Measurements from ENCODE around the gene PAQR8.

The PAQR8 gene, protein sequence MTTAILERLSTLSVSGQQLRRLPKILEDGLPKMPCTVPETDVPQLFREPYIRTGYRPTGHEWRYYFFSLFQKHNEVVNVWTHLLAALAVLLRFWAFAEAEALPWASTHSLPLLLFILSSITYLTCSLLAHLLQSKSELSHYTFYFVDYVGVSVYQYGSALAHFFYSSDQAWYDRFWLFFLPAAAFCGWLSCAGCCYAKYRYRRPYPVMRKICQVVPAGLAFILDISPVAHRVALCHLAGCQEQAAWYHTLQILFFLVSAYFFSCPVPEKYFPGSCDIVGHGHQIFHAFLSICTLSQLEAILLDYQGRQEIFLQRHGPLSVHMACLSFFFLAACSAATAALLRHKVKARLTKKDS

DNA sequence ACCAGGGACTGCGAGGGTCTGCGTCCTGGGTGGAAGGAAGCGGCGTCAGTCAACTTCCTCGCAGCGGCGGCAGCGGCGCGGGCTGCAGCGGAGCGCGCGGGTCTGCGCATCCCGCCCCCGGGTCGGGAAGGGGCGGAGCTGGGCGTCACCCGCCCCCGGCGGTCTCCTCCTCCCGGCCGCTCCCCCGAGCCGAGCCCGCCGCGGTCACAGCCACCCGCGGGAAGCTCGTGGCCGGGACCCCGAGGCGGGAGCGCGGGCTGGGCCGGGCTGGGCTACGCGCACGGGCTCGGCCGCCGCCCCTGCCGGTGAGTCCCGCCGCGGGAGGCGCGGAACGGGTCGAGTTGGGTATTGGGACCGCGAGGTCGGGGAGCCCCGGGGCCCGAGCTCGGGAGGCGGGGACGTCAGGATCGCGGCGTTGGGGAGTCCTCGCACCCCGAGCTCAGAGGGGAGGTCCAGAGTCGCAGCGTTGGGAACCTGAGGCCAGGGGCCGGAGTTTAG, at the start of gene PAQR8:
PAQR8 (plus strand) TSS at position 207 of the 498 bp plus-strand sequence. CDS start 41,063 bp downstream, outside the sequence.
- peak; percentile 63 for DNase-seq (ENCODE audit: low read depth)

DNA sequence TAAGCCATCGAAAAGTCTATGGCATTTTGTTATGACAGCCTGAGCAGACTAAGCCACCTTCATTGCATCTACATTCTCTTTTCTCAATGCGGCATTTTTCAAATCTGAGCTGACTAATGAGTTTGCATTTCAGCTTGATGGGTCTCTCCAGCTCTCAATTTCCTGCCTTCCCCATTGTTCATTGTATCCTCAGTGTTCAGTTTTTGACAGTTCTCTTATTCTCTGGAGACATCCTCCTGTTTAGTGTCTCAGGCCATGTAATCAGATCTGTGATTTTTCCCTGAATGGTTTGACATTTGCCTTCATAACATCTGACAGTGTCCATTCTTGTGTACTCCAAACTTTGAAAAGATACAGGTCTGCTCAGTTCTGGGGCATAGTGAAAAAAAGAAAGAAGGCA, 49.5 kb upstream of the PAQR8 start:
- no peak for DNase-seq (ENCODE audit: low read depth)

DNA sequence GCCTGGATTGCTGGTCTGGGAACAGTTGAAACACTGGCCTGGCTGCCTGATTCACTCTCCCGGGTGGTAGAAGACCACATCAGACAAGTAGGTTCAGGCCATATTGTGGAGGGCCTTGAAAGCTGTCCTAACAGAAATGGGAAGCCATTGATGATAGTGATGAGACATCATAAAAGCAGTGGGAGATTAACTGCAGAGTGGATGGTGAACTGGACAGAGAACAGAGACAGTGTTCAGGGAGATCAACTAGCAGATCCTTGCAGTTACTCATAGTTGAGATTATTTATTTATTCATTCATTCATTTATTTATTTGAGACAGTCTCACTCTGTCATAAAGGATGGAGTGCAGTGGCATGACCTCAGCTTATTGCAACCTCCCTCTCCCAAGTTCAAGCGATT, 47.2 kb upstream of the PAQR8 start:
- no peak for DNase-seq (ENCODE audit: low read depth)

DNA sequence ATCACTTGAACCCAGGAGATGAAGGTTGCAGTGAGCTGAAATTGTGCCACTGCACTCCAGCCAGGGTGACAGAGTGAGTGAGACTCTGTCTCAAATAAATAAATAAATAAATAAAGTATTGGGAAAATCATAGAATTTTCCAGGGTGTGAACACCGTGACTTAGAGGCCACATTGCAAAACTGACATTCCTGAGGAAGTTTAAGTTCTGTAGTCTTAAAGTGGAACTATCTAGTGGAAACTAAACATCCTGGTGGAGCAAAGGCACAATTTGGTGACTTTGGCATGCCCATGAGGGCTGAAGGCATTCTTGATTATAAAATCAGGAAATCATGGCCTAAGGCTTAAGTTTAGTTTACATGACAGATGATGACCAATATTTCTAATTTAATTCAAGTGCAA, 44.7 kb upstream of the PAQR8 start:
- no peak for DNase-seq (ENCODE audit: low read depth)

DNA sequence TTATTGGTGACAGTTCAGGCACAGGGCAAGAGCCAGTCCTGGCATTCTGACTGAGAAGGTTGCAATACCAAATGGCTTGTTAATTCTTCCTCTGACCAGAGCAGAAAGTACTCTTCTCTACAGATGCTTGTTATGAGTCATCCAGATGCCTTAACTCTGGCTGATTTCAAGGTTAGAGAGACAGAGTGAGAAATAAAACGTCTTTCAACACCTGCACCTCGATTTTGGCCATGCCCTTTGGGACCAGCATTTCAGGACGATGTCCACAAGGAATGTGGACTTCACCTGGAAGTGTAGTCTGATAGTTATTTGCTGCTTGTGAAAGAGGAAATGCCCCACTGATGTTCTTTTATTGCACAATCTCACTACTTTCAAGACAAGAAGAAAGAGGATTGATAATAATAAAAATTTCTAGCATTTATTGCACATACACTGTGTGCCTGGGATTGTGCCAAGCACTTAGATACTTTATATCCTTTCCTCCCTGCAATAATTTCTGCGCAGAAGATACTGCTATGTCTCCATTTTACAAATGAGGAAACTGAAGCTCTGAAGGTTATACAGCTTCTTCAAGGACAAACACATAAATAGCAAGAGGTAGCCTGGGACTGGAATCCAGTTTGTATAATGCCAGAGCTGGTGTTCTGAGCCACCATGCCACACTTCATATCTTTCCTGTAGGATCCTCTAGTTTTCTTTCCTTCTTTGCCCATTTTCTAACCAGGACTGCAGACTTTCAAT, 43.9 kb upstream of the PAQR8 start:
- peak; percentile 79 for DNase-seq (ENCODE audit: low read depth)

DNA sequence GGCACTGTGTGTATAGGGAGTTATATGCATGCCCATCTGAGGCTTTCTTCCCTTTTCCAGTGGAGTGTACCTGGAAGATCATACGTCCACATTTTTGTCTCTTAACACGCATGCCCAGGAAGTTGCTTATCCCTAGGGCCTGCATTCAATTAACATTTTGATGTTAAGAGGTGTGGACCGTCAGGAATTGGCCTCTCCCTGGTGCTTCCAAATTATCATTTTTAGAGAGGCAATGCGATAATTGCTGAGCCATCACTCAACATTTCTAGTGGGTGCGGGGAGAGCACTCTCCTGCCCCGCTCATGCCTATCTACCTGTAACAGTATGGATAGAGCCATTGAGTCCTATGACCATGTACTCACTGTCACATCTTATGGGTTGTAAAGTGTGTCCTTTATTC, 37.8 kb upstream of the PAQR8 start:
- DNase-seq (ENCODE audit: low read depth): no peak

DNA sequence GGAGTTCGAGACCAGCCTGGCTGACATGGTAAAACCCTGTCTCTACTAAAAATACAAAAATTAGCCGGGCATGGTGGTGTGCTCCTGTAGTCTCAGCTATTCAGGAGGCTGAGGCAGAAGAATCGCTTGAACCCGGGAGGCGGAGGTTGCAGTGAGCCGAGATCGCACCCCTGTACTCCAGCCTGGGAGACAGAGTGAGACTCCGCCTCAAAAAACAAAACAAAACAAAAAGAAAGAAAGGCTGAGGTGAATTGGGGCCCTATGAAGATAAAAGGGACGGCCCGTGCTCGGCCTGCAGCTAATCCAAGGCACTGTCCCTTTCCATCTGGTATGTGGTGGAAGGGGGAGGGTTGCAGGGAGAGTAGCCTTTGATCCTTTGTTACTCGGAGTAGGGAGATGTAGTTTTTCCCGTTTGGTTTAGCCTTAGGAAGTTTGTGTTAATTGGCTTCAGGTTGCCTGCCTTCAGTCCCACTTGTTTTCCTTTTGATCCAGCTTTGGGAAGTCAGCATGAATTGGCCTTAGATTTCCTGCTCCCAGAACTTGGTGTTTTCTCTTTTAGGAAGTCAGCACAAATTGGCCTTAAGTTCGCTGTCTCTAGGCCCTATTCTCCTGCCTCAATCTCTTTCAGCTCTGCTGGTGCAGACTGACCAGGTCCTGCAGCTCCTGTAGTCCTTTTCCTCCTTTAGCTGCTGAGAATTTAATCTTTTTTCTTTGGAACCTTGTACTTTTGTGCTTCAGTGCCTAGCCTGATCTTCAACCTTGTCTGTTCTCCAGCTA, 36.1 kb upstream of the PAQR8 start:
- no peak for DNase-seq (ENCODE audit: low read depth)

DNA sequence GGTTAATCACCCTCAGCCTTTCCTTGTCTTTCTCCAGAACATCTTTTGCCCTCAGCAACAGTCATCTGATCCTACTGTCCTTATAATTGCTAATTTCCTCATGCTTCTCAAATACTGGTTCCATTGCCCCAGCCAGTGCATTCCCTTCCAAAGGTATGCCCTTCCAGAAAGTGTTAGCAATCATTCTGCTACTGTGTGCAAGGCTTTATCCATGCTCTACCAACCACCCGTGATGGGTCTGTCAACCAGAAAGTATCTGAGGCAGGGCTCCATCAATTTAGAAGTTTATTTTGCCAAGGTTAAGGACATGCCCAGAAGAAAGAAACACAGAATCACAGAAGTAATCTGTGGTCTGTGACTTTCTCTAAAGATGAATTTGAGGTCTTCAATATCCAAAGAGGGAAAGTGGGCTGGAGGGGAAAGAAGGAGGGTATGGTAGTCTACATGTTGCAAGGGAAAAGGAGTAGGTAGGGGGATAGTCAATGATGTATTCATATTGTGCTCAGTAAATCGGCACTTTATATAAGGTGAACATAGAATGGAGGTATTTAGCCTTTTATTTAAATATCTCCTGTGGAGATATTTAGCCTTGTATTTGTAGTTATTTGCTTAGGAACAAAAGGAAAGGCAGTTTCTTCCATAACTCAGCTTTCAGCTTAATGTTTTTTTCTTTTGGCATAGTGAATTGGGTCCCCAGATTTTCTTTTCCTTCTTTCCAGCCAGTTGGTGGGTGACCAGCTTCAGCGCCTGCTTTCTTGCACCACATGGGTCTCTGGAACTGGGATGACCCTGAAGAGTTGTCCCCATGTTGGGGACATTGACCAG, 35.2 kb upstream of the PAQR8 start:
- DNase-seq (ENCODE audit: low read depth): no peak

DNA sequence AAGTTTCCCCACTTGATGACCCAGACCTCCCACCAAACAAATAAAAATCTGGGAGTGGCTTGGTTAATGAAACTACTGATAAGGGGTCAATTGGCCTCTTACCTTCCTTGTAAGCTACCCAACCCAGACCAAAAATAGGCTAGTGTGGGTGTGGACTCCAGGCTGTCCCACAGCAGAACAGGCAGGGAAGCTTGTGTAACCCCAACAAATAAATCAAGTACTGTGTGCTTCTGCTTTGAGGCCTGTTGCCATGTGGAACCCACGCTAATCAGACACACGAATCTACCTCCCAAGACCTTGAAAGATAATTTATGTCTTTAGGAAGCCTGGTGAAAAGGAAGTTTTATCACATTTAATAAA, 33.7 kb upstream of the PAQR8 start:
- no peak for DNase-seq (ENCODE audit: low read depth)

DNA sequence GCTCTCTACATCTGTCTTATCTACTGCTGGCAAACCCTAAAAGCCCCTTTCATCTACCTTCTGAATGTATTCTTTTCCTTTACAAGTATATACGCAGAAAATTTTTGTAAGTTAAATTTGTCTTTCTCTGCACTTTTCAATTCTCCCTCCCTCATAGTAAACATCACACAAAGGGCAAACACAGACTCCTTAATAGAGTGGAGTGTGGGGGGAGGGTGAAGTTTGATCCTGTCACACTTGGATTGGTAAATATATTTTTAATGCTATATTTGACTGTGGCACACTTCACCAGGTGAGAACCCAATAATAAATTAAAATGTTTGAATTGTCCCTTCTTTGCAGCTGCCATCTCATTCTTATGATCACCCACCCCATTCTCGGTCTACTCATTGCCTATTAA, 33.2 kb upstream of the PAQR8 start:
- no peak for DNase-seq (ENCODE audit: low read depth)

DNA sequence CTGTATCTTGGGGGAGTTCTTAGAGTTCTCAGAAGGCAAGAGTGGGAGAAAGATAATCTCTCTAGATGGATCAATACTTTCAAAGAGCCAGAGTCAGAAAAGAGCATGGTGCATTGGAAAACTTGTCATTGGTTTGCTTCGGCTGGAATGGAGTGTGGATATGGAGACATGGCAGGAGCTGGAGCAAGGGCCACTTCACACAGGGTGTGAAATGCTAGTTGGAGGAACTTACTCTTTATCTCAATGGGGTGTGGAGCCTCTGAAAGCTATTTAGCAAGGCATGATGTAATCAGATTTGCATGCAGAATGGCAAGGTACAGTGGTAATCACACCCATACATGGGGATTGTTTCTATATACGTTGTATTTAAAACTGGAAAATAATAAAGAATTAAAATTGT, 31.5 kb upstream of the PAQR8 start:
- no peak for DNase-seq (ENCODE audit: low read depth)

DNA sequence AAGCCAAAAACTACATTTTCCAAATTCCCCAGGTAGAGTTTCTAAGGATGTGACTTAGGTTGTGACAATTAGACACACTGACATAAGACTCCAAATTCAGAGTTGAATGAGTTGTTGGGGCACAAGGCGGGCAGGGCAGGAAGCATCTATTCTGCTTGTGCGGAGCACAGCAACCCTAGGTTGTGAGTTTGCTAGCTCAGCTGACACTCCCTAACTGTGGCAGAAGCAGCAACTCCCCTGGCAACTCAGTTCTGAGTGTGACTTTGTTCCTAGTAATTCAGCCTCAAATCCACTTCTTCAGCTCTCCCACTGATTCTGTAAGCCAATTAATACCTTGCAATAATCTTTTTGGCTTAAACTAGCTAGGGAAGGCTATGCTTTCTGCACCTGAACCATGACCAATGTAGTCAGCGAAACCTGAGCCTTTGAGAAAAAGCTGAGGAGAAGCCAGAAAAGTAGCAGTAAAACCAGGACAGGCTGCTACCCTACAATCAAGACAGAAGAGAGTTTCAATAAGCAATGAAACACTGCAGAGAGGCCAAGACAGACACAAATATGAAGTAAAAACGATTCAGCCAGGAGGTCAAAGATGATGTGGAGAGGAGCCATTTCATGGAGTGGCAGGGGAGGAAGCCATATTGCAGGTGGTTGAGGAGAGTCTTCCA, 30.0 kb upstream of the PAQR8 start:
- no peak for DNase-seq (ENCODE audit: low read depth)

DNA sequence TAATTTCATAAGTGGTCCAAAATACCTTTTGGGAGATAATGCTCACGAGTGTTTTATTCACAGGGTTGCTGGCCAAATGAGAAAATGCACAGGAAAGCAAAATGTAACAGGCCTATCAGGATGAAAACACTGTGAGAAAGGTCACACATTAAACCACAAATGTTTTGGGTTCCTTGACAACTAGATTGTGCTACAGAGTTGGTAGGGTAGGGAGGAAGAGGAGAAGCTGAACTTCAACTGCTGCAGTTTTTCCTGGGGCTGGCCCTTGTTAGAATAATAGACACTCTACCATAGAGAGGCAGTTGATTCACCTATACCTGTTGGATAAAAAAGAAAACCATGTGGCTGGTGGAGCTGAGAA, 28.1 kb upstream of the PAQR8 start:
- DNase-seq (ENCODE audit: low read depth): peak; percentile 27

DNA sequence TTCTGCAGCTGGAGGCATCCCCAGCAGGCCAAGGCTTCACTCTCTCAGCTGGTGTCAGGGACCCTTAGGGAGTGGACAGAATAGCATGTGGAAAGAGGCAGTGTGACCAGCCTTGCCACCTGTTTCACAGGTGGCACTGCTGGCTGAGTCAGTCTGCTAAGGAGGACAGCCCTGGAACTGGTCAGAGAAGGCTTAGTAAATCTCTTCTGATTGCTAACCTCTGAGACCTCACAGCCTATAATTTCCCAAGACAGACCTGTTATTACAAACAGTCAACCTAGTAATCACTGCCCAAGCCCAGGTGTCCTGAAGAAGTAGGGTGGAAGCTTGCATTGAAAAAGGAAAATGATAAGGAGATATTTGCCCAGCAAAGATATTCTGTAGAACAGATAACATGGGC, 26.4 kb upstream of the PAQR8 start:
- DNase-seq (ENCODE audit: low read depth): no peak

DNA sequence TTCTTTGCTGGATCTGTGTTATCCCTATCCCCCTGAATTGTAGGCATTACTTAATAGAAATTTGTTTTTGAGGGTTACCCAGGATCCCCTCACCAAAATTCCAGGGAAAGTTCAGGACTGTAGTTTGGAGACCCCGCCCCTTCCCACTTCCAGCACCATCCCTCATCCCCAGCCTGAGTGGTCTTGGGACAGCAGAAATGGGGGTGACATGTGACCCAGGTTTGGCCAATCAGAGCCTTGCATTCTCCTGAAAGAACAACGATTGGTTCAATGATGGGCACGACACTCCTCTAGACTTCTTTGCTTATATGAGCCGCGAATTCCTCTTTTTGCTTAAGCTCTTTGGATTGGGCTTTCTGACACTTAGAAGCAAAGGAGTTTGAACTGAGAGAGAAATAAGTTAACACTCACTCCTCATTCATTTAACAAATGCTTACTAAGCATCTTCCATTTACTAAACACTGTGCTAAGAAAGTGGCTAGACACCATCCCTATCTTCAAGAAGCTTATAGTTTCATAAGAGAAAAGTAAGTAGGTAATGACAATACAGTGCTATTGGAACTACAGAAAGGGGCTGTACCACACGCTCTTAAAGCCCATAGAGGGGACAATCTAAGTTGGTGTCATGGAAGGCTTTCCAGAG, 24.9 kb upstream of the PAQR8 start:
- no peak for DNase-seq (ENCODE audit: low read depth)

DNA sequence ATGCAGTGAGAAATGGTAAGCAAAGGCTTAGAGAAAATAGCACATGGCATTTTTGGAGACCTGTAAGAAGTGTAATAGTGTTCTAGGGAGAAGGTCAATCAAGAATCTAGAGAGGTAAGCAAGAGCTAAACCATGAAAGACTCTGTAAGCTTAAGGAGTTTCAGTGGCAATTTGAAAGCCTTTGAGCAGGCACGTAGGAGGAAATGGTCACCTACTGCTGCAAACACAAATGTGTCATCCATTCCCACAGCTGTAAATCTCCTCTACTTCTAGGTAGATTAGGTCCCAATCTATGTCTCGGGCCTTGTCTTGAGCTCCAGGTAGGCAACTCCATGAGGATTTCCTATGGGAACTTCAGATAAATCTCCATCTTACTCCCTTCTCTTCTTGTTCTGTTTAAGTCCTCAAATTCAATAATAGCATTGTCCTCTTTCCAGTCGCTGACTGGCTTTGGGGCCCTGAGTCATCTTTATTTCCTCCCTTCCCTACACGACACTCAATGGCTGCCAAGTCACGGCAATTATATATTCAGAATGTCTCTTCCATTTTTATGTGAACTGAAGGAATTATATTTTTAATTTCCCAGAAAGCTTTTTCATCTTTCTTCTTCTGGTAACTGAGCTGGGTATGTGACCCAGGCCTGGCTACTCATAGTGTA, 24.2 kb upstream of the PAQR8 start:
- no peak for DNase-seq (ENCODE audit: low read depth)

DNA sequence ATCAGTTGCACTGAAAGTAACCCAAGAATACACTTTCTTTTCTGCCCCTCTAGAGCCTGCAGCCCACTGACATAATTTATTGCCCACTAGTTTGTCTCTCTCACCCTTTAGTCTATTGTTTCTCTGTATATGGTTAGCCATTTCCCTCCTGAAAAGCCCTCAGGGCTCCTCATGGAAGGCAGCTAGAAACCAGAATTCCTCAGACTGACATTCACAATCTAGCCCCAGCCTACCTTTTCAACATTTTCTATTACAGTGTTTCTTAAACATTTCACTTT, 21.4 kb upstream of the PAQR8 start:
- no peak for DNase-seq (ENCODE audit: low read depth)

DNA sequence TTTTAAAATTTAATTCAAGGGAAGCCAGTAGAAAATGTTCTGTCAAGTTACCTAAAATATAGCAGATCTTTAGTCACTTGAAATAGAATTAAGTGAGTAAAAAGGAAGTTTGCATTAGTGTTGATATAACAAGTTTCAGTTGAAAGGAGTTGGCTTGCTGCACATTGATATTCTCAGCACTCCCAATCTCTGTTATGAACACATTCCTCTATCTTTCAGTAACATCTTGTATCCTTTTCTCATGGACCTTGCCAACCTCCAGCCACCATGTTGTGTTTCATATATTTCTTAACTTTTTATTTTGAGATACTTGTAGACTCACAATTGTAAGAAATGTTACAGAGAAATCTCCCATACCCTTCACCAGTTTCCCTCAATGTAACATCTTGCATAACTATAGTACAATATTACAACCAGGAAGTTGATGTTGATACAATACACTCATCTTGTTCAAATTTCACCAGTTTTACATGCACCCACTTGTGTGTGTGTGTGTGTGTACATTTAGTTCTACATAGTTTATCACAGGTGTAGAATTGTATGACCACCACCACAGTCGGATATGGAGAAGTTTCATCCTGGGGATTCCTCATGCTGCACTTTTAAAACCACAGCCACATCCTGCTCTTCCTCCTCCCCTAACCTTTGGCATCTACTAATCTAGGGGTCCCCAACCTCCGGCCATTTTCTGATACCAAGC, 20.2 kb upstream of the PAQR8 start:
- DNase-seq (ENCODE audit: low read depth): peak; percentile 13

DNA sequence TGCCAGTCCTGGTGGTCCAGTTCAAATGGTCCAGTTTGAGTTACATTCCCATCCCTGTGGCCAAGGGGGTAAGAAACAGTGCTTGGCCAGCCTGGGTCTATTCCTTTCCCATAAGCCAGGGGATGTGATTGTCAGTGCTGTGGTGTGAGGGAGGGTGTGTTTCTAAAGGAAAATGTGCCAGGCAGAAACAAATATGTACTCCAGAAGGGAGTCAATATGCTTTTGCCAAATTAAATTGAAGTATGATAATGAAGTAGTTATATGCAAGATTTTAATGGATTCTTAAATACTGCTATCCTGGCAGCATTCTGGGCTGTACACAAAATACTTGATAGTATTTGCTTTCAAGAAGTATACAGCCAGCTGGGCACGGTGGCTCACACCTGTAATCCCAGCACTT, 16.6 kb upstream of the PAQR8 start:
- DNase-seq (ENCODE audit: low read depth): no peak

DNA sequence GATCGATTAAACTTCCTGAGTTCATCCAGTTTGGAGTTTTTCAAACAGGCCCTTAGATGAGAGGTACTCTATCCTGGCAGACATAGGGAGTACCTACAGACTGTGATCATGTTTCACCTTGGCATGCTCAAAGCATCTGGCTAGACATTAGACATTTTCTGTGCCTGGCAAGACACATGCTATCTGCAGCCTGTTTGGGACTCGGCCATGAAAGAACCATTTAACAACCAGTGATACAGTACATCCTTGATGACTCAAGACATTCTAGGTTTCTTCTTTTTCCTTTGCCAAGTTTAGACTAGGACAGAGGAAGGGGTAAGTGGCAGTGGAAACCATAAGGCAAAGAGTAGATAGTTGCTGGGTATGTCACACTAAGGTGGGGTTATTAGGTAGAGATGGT, 15.4 kb upstream of the PAQR8 start:
- no peak for DNase-seq (ENCODE audit: low read depth)
